GM23338 (cell line): ENCODE results near the gene MLLT3. TPM values are rescaled to one million over a fixed set of nuclear protein-coding genes. Genes with fewer than 3 reads are reported as not detected.

Experiments used
- ATAC-seq: fragments of 200-7000 bp; cut with Tn5 transposase; 3 replicates; pipeline ENCODE4 v1.9.1; 2020
- DNase-seq: peaks from one replicate; pipeline ENCODE4 v3.0.0-alpha.2; 2015; ENCODE audit warnings: low spot score
- H2AFZ ChIP-seq: fragments of 200-600 bp; sonication (generic); 2 replicates; pipeline ENCODE4 v1.8.0; 2016; ENCODE audit warnings: antibody characterized with exemption, mild to moderate bottlenecking, moderate library complexity
- H3F3A ChIP-seq: fragments of 200-600 bp; sonication (generic); replicated peaks from 2 replicates; pipeline ENCODE4 v1.8.0; 2017; ENCODE audit warnings: antibody characterized with exemption, mixed run types, low read depth
- H3K27ac ChIP-seq: fragments of 200-600 bp; sonication (generic); 2 replicates; pipeline ENCODE4 v1.6.1; 2016; ENCODE audit warnings: low read depth
- H3K27me3 ChIP-seq: fragments of 200-600 bp; sonication (generic); 2 replicates; pipeline ENCODE4 v1.8.0; 2016; ENCODE audit warnings: mild to moderate bottlenecking, mixed run types, moderate library complexity; ENCODE audit not compliant: insufficient read depth
- H3K36me3 ChIP-seq: fragments of 200-600 bp; sonication (generic); 2 replicates; pipeline ENCODE4 v1.8.0; 2016; ENCODE audit warnings: mild to moderate bottlenecking; ENCODE audit not compliant: insufficient read depth
- H3K4me1 ChIP-seq: fragments of 200-600 bp; sonication (generic); 2 replicates; pipeline ENCODE4 v1.8.0; 2016; ENCODE audit warnings: mild to moderate bottlenecking, moderate library complexity; ENCODE audit not compliant: insufficient read depth
- H3K4me2 ChIP-seq: fragments of 200-600 bp; sonication (generic); 2 replicates; pipeline ENCODE4 v1.7.1; 2017; ENCODE audit warnings: mixed run types
- H3K4me3 ChIP-seq: fragments of 200-600 bp; sonication (generic); 2 replicates; pipeline ENCODE4 v1.6.1; 2016; ENCODE audit warnings: mixed run types
- H3K79me2 ChIP-seq: fragments of 200-600 bp; sonication (generic); replicated peaks from 2 replicates; pipeline ENCODE4 v1.8.0; 2017; ENCODE audit warnings: mild to moderate bottlenecking; ENCODE audit not compliant: insufficient read depth
- H3K9me2 ChIP-seq: fragments of 200-600 bp; sonication (generic); 2 replicates; pipeline ENCODE4 v1.8.0; 2017; ENCODE audit not compliant: insufficient read depth
- H4K20me1 ChIP-seq: fragments of 200-600 bp; sonication (generic); replicated peaks from 2 replicates; pipeline ENCODE4 v1.8.0; 2017; ENCODE audit warnings: mild to moderate bottlenecking; ENCODE audit not compliant: insufficient read depth
- H3K27ac Mint-ChIP-seq: 2 replicates; pipeline ENCODE4 v1.8.0; 2020; ENCODE audit warnings: inconsistent platforms, mild to moderate bottlenecking, moderate library complexity, mixed read lengths
- H3K27me3 Mint-ChIP-seq: 3 replicates; pipeline ENCODE4 v1.8.0; 2022; ENCODE audit warnings: low read depth, mild to moderate bottlenecking, moderate library complexity, mixed read lengths, inconsistent platforms; ENCODE audit not compliant: insufficient read depth, poor library complexity
- H3K36me3 Mint-ChIP-seq: 3 replicates; pipeline ENCODE4 v1.8.0; 2021; ENCODE audit warnings: low read depth, mild to moderate bottlenecking, inconsistent platforms, moderate library complexity, mixed read lengths
- H3K4me1 Mint-ChIP-seq: 3 replicates; pipeline ENCODE4 v1.8.0; 2020; ENCODE audit warnings: mild to moderate bottlenecking, inconsistent platforms, mixed read lengths
- H3K4me3 Mint-ChIP-seq: 3 replicates; pipeline ENCODE4 v1.8.0; 2021; ENCODE audit warnings: moderate library complexity, mild to moderate bottlenecking, inconsistent platforms, mixed read lengths
- H3K9me3 Mint-ChIP-seq: 3 replicates; pipeline ENCODE4 v1.8.0; 2020; ENCODE audit warnings: moderate library complexity, mild to moderate bottlenecking, inconsistent platforms, mixed read lengths
- CTCF ChIP-seq, 2 experiments: fragments of 200-600 bp in 1 of 2; sonication (generic) in 1 of 2; conservative IDR thresholded peaks; 2 replicates each; pipeline versions ENCODE4 v1.5.1 to v1.6.1; 2016 to 2017; ENCODE audit warnings: antibody characterized with exemption in 2 of 2, low read depth in 2 of 2, mild to moderate bottlenecking in 2 of 2, moderate library complexity in 1 of 2
- ETS1 ChIP-seq: IDR thresholded peaks from 2 replicates; pipeline ENCODE4 v1.6.1; 2016; ENCODE audit warnings: antibody characterized with exemption
- EZH2 ChIP-seq: fragments of 200-600 bp; sonication (generic); IDR thresholded peaks from one replicate; pipeline ENCODE4 v1.8.0; 2017; ENCODE audit warnings: antibody characterized with exemption, mild to moderate bottlenecking, low read depth; ENCODE audit not compliant: unreplicated experiment
- EZH2phosphoT487 ChIP-seq: fragments of 200-600 bp; sonication (generic); IDR thresholded peaks from one replicate; pipeline ENCODE4 v1.8.1; 2018; ENCODE audit warnings: antibody characterized with exemption; ENCODE audit not compliant: unreplicated experiment
- JUNB ChIP-seq: IDR thresholded peaks from one replicate; pipeline ENCODE4 v1.6.1; 2016; ENCODE audit warnings: antibody characterized with exemption; ENCODE audit not compliant: unreplicated experiment
- POLR2AphosphoS5 ChIP-seq: IDR thresholded peaks from 2 replicates; pipeline ENCODE4 v1.6.1; 2016; ENCODE audit warnings: antibody characterized with exemption, low read depth
- ZNF114 ChIP-seq: fragments of 250-450 bp; sonication (Bioruptor Pico); IDR thresholded peaks from 2 replicates; pipeline ENCODE4 v1.5.0; 2020; ENCODE audit warnings: mild to moderate bottlenecking, moderate library complexity
- ZNF331 ChIP-seq: fragments of 250-450 bp; sonication (Bioruptor Pico); IDR thresholded peaks from 2 replicates; pipeline ENCODE4 v1.5.0; 2020; ENCODE audit warnings: low read depth, mild to moderate bottlenecking, moderate library complexity
- ZNF462 ChIP-seq: fragments of 250-450 bp; sonication (Bioruptor Pico); IDR thresholded peaks from 2 replicates; pipeline ENCODE4 v1.5.0; 2020; ENCODE audit warnings: mild to moderate bottlenecking, moderate library complexity
- polyA plus RNA-seq: library from polyadenylated mRNA; unstranded; fragments of >200 nt; fragmentation: Nextera tagmentation; extraction: Ambion mirVana; gene quantifications from 2 replicates; pipeline ENCODE4 v1.2.1, GENCODE V29; 2016
- total RNA-seq: library from RNA; depleted of rRNA; stranded (reverse); fragments of >200 nt; shearing (Covaris generic); gene quantifications from 2 replicates; pipeline ENCODE4 v1.2.3, GENCODE V29; 2014

Gene MLLT3
- total and polyA plus RNA-seq, 2 experiments from 2014 or later: 7.5 to 9.5 TPM

- Histone ChIP-seq H3K79me2 (no peaks in the 10 kb centered on the region), H4K20me1 (no peaks in the 10 kb centered on the region), H3K36me3 (no peaks in the 10 kb centered on the region), H3K4me1 (peaks cover 30% of the 10 kb centered on the region), H3K9me2 (peaks cover 10% of the 10 kb centered on the region; the same call in 1 of the 2 replicates), H2AFZ (no peak overlapping the region; the same call in 1 of the 2 replicates), H3K4me2 (no peak overlapping the region), H3K27me3 (no peaks in the 10 kb centered on the region), H3F3A (no peaks in the 10 kb centered on the region), H3K4me3 (no peak overlapping the region), H3K27ac (no peak overlapping the region)
- Mint-ChIP-seq H3K9me3 (no peaks in the 10 kb centered on the region; the same call in 2 of the 3 replicates), H3K27ac (no peak overlapping the region), H3K36me3 (no peaks in the 10 kb centered on the region), H3K4me1 (peaks cover 24% of the 10 kb centered on the region), H3K4me3 (no peak overlapping the region), H3K27me3 (peaks cover 2% of the 10 kb centered on the region)
- DNase-seq: no peak
- TF ChIP-seq POLR2AphosphoS5: no peak
- TF ChIP-seq ZNF114: no peak
- no peak for TF ChIP-seq CTCF (conservative IDR thresholded peaks at IDR 0.05; ENCODE audit: low read depth in 2 of 2)
- no peak for TF ChIP-seq JUNB
- TF ChIP-seq EZH2: no peak
- no peak for TF ChIP-seq ZNF462 (CRISPR knock-in tag)
- no peak for TF ChIP-seq ETS1
- no peak for TF ChIP-seq ZNF331 (CRISPR knock-in tag)
- no peak for TF ChIP-seq EZH2phosphoT487
- no peak for ATAC-seq
These were observed 312.3 kb downstream of the MLLT3 start for GRCh38 chr9:20310024-20310423.
